A549 (cell line): ENCODE results near the gene DCAF7.

Experiments
- EP300 ChIP-seq, 2 experiments: fragments of >200 bp; sonication (Bioruptor Twin); formaldehyde crosslinking; IDR thresholded peaks; 2 replicates in 1 of 2; 3 replicates in 1 of 2; pipeline ENCODE4 v1.6.1; 2016 to 2017
- ESRRA ChIP-seq: fragments of 150-350 bp; IDR thresholded peaks from 2 replicates; pipeline ENCODE4 v1.6.1; 2014; ENCODE audit warnings: mild to moderate bottlenecking, low read length, borderline replicate concordance
- JUN ChIP-seq, 2 experiments: fragments of >200 bp; sonication (Bioruptor Twin); formaldehyde crosslinking; IDR thresholded peaks; 2 replicates in 1 of 2; 3 replicates in 1 of 2; pipeline ENCODE4 v1.6.1; 2016 to 2017
- MAFK ChIP-seq: fragments of 450-650 bp; IDR thresholded peaks from 2 replicates; pipeline ENCODE4 v1.6.1; 2014; ENCODE audit not compliant: partially characterized antibody
- POLR2A ChIP-seq: IDR thresholded peaks from 2 replicates; pipeline ENCODE4 v1.6.1; 2012; ENCODE audit warnings: mild to moderate bottlenecking, low read length
- TF ChIP-seq, protein P1 (sequence below): fragments of >200 bp; sonication (Bioruptor Twin); formaldehyde crosslinking; IDR thresholded peaks from 3 replicates; pipeline ENCODE4 v1.5.1; 2016

DNA sequence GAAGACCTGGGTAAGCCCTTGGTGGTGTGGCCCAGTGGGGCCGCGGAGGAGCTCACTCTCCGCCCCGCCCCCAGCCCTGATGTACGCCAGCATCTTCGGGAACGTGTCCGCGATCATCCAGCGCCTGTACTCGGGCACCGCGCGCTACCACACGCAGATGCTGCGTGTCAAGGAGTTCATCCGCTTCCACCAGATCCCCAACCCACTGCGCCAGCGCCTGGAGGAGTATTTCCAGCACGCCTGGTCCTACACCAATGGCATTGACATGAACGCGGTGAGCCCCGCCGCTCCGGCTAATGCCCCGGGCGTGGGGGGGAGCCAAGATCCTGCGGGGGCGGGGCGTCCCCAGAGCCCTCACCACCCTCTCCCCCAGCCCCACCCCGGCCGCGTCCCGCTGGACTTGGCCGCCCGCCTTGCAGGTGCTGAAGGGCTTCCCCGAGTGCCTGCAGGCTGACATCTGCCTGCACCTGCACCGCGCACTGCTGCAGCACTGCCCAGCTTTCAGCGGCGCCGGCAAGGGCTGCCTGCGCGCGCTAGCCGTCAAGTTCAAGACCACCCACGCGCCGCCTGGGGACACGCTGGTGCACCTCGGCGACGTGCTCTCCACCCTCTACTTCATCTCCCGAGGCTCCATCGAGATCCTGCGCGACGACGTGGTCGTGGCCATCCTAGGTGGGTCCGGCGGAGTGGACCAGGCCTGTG is 12.1 kb upstream of the DCAF7 start:
- TF ChIP-seq POLR2A (no peak), ESRRA (no peak), MAFK (no peak), JUN (IDR thresholded peaks at IDR 0.05) (no peak), EP300 (IDR thresholded peaks at IDR 0.05) (no peak)
- TF ChIP-seq, protein P1, sequence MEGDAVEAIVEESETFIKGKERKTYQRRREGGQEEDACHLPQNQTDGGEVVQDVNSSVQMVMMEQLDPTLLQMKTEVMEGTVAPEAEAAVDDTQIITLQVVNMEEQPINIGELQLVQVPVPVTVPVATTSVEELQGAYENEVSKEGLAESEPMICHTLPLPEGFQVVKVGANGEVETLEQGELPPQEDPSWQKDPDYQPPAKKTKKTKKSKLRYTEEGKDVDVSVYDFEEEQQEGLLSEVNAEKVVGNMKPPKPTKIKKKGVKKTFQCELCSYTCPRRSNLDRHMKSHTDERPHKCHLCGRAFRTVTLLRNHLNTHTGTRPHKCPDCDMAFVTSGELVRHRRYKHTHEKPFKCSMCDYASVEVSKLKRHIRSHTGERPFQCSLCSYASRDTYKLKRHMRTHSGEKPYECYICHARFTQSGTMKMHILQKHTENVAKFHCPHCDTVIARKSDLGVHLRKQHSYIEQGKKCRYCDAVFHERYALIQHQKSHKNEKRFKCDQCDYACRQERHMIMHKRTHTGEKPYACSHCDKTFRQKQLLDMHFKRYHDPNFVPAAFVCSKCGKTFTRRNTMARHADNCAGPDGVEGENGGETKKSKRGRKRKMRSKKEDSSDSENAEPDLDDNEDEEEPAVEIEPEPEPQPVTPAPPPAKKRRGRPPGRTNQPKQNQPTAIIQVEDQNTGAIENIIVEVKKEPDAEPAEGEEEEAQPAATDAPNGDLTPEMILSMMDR = no peak
